Measurements from ENCODE around the gene EXT2.

- TF ChIP-seq ATF2 (CRISPR knock-in tag; IDR thresholded peaks at IDR 0.05; ENCODE audit: borderline replicate concordance, low read depth) (no peak), MAX (CRISPR knock-in tag; IDR thresholded peaks at IDR 0.05) (no peak), JAZF1 (CRISPR knock-in tag; IDR thresholded peaks at IDR 0.05) (no peak), AR (CRISPR knock-in tag; IDR thresholded peaks at IDR 0.05) (no peak), IRF2 (CRISPR knock-in tag; IDR thresholded peaks at IDR 0.05; ENCODE audit: borderline replicate concordance, low read depth) (no peak), ZNF416 (CRISPR knock-in tag; IDR thresholded peaks at IDR 0.05) (no peak), NR2C2 (CRISPR knock-in tag; IDR thresholded peaks at IDR 0.05) (no peak), ZNF512 (CRISPR knock-in tag; IDR thresholded peaks at IDR 0.05; ENCODE audit: borderline replicate concordance) (no peak)
- TF ChIP-seq, protein P1, sequence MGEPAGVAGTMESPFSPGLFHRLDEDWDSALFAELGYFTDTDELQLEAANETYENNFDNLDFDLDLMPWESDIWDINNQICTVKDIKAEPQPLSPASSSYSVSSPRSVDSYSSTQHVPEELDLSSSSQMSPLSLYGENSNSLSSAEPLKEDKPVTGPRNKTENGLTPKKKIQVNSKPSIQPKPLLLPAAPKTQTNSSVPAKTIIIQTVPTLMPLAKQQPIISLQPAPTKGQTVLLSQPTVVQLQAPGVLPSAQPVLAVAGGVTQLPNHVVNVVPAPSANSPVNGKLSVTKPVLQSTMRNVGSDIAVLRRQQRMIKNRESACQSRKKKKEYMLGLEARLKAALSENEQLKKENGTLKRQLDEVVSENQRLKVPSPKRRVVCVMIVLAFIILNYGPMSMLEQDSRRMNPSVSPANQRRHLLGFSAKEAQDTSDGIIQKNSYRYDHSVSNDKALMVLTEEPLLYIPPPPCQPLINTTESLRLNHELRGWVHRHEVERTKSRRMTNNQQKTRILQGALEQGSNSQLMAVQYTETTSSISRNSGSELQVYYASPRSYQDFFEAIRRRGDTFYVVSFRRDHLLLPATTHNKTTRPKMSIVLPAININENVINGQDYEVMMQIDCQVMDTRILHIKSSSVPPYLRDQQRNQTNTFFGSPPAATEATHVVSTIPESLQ (CRISPR knock-in tag; IDR thresholded peaks at IDR 0.05), result no peak
- TF ChIP-seq, protein P2, sequence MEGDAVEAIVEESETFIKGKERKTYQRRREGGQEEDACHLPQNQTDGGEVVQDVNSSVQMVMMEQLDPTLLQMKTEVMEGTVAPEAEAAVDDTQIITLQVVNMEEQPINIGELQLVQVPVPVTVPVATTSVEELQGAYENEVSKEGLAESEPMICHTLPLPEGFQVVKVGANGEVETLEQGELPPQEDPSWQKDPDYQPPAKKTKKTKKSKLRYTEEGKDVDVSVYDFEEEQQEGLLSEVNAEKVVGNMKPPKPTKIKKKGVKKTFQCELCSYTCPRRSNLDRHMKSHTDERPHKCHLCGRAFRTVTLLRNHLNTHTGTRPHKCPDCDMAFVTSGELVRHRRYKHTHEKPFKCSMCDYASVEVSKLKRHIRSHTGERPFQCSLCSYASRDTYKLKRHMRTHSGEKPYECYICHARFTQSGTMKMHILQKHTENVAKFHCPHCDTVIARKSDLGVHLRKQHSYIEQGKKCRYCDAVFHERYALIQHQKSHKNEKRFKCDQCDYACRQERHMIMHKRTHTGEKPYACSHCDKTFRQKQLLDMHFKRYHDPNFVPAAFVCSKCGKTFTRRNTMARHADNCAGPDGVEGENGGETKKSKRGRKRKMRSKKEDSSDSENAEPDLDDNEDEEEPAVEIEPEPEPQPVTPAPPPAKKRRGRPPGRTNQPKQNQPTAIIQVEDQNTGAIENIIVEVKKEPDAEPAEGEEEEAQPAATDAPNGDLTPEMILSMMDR (IDR thresholded peaks at IDR 0.05), result no peak
These were observed 182.0 kb downstream of the EXT2 start for GRCh38 chr11:44277196-44278090.

Measured in WTC11 (cell line).